ENCODE measurements around the gene FAM187B.

- TF ChIP-seq ARNT (IDR thresholded peaks at IDR 0.05) = no peak
- TF ChIP-seq L3MBTL2 (conservative IDR thresholded peaks at IDR 0.05) = no peak
Observed at GRCh38 chr19:35202722-35203688, 25.5 kb downstream of the FAM187B start.

All from HEK293T (cell line).